RPMI7951 (cell line): ENCODE results near the gene POLR2A. TPM values are rescaled to one million over a fixed set of nuclear protein-coding genes. Genes with fewer than 3 reads are reported as not detected.
A peak's percentile ranks its signal among the peaks of the same experiment; 100 is the strongest.

ENCODE experiments used
- DNase-seq: peaks from one replicate; pipeline ENCODE4 v3.0.0-alpha.2; 2012; ENCODE audit warnings: low read depth
- total RNA-seq: library from RNA; depleted of rRNA; stranded (reverse); fragments of >200 nt; shearing (Covaris generic); gene quantifications from 2 replicates; pipeline ENCODE4 v1.2.3, GENCODE V29; 2014; rRNA removed

Gene POLR2A
- 15.4 and 22.3 TPM in 2 replicates for total RNA-seq

DNA sequence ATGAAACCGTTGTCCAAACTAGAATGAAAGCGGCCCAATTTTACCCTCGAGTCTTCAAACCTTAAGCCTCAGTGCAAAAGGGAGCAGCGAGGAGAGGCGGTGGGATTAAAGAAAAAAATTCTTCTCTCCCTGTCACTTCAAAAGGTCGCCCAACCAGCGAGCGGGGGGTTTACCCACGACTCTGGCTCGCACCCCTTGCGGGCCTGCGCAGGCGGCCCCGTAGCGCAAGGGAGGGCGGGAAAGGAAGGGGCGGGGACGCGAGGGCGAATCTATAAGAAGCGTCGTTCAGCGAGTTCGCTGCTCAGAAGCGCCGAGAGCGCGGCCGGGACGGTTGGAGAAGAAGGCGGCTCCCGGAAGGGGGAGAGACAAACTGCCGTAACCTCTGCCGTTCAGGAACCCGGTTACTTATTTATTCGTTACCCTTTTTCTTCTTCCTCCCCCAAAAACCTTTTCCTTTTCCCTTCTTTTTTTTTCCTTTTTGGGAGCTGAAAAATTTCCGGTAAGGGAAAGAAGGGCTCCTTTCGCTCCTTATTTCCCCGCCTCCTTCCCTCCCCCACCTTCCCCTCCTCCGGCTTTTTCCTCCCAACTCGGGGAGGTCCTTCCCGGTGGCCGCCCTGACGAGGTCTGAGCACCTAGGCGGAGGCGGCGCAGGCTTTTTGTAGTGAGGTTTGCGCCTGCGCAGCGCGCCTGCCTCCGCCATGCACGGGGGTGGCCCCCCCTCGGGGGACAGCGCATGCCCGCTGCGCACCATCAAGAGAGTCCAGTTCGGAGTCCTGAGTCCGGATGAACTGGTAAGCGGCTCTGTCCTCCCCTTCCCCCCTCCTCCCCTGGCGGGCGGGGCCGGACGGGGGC, at the start of gene POLR2A:
POLR2A (plus strand) TSS at position 300 of the 852 bp plus-strand sequence.
- DNase-seq: peak; percentile 96

DNA sequence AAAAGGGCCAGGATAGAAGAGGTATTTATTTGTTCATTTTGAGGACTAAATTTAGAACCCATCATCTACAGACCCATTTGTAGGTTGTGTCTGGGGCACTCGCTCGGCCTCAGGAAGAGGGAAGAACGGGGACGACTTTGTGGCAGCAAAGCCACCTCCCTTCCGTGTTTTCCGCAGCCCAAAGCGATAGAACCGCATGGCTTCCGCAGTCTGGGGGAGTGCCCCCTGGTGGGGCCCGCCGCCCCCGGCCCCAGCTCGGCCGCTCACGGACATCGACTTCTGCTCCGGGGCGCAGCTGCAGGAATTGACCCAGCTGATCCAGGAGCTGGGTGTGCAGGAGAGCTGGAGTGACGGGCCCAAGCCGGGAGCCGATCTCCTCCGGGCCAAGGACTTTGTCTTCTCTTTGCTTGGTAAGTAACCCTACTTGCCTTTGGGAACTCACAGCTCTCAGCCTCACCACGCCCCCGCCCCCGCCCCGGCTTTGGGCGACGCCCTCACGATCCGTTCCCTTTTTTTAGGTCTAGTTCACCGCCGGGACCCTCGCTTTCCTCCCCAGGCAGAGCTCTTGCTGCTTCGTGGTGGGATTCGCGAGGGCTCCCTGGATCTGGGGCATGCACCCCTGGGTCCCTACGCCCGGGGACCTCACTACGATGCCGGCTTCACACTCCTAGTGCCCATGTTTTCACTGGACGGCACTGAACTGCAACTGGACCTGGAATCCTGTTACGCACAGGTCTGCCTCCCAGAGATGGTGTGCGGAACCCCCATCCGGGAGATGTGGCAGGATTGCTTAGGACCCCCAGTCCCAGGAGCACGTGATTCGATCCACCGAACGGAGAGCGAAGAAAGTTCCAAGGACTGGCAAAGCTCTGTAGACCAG, 48.2 kb upstream of the POLR2A start:
- peak; percentile 34 for DNase-seq

DNA sequence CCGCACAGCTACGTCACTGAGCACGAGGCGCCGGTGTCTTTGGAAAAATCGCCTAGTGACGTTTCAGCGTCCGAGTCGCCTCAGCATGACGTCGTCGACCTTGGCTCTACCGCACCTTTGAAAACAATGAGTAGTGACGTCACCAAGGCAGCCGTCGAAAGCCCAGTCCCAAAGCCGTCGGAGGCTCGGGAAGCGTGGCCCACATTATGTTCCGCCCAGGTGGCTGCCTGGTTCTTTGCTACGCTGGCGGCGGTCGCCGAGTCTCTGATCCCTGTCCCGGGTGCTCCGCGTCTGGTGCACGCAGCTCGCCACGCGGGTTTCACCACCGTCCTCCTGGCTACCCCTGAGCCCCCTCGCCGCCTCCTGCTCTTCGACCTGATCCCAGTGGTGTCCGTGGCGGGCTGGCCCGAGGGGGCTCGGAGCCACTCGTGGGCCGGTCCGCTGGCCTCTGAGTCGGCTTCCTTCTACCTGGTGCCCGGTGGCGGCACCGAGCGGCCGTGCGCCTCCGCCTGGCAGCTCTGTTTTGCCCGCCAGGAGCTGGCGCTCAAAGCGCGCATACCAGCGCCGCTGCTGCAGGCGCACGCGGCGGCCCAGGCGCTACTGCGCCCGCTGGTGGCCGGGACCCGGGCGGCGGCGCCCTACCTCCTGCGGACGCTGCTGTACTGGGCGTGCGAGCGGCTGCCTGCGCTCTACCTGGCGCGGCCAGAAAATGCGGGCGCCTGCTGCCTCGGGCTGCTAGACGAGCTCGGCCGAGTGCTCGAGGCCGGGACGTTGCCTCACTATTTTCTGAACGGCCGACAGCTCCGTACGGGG, 47.4 kb upstream of the POLR2A start:
- peak; percentile 61 for DNase-seq

DNA sequence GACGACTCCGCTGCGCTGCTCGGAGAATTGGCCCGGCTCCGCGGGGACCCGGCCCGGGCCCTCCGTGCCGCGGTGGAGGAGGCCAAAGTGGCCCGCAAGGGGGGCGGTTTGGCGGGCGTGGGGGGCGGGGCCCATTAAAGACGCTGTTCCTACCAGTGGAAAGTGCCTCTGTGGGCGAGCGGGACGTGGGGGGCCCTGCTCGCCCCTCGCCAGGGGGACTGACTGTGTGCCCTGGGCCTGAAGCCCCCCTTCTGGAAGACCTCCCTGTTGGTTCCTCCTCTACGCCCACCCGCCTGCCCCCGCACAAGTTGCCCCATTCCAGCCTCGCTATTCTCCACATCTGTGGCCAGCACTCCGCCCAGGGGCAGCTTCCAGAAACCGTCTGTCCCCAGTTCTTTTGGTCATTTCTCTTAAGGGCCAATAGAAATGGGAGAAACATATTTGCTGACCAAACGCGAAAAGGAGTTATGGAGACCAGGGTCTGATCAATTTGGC, 46.8 kb upstream of the POLR2A start:
- no peak for DNase-seq

DNA sequence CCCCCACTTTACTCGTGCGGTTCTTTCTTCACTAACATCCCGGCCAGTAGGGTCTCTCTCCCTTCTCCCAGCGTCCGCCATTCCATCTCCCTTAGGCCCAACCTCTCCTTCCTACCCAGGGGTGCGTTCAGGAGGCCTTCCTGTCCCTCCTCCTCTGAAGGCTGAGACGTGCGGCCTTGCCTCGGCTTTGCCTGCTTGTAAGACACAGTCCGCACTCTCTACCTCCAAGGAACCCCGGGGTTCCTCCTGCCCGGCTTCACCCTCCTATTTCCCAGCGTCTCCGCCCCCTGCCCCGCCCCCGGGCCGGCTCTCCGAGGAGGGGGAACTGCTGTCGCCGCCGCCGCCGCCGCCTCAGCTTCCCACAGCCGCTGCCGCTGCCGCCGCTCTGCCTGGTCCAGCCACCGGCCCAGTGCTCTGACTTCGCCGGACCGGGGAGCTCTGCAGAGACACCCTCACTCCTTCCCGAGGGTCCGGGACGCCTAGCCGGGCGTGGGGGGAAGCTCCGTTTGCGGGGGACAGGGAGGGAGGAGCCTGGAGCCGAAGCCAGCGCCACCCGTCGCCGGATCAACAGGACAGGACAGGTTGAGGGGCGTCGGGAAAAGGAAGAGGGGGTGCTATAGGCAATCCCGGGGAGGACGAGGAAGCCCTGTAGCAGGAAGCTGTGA, 46.1 kb upstream of the POLR2A start:
- DNase-seq: no peak

DNA sequence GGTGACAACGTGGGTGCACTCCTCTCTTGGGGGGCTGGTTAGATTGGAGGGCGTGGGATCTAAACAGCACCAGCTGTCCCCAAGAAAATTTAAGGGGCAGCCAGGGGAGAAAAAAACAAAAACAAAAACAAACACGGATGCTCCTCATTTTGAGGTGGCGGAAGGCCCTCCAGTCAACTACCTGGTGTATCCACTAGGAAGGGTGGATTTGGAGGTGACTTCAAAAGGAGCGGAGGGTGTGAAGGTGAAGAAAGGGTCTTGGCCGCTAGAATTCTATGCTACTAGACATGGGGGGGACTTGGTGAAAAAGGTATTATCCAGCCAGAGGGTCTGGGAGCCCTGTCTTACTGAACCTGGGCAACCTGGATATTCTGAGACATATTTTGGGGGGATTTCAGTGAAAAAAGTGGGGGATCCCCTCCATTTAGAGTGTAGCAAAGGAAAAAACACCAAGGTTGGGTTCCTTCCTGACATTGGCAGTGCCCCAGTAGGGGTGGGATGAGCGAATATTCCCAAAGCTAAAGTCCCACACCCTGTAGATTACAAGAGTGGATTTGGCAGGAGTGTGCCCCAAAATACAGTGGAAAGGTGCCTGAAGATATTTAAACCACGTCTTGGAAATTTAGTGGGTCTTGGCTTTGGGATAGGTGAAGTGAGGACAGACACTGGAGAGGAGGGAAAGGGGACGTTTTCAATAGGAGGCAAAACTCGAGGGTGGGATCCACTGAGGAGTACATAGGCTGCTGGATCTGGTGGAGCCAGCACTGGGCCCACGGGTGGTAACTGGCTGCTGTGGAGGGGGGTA, 45.3 kb upstream of the POLR2A start:
- DNase-seq: no peak

DNA sequence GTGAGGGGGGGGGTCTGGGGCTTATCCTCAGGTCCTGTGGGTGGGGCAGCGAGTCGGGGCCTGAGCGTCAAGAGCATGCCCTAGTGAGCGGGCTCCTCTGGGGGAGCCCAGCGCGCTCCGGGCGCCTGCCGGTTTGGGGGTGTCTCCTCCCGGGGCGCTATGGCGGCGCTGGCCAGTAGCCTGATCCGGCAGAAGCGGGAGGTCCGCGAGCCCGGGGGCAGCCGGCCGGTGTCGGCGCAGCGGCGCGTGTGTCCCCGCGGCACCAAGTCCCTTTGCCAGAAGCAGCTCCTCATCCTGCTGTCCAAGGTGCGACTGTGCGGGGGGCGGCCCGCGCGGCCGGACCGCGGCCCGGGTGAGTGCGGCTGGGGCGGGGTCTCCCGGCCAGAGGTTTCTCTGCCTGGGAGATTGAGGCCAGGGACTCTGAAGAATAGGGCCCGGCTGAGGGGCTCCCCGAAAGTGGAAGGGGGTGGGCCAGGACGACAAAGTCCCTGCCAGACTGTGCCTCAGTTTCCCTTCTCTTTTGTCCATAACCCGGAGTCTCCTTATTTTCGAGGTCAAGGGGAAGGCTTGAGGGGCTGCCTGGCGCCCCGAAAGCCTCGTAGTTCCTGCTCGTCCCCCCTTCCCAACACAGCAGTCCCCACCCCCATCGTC, 44.6 kb upstream of the POLR2A start, which contains the start of gene FGF11:
FGF11 (plus strand) TSS at position 51 of the 651 bp plus-strand sequence; CDS start at position 160, 109 bp downstream.
- no peak for DNase-seq

DNA sequence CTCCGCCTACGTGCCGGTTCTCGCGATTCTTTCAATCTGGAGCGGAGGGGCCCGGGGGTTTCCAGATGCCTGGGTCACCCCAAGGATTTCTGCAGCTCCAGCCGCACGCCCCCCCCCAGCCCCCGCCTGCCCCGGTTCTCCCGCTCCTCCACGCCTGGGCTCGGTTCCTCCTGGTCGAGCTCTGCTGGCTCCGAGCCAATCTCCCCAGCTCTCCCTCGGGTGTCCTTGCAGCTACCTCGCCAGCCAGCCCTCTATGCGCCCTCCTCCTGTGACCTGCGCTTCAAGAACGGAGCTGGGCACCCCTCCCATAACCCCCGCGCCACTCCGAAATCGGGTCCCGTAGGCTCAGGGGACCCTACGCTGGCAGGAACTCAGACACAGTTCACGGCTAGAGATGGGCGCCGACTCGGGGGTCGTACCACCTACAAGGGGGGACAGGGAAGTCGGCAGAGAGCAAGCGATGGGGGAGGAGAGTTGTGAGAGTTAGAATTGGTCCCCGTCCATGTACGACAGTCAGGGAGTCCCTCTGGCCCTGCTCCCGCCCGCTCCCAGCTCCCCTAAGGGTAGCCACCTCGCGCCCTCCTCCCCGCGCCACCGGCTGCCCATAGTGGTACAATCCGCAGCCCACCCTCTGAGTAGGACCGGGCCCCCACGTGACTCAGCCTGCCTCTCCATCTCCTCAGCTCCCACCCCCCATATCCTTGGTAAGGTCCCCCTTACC, 43.9 kb upstream of the POLR2A start:
- DNase-seq: peak; percentile 37

DNA sequence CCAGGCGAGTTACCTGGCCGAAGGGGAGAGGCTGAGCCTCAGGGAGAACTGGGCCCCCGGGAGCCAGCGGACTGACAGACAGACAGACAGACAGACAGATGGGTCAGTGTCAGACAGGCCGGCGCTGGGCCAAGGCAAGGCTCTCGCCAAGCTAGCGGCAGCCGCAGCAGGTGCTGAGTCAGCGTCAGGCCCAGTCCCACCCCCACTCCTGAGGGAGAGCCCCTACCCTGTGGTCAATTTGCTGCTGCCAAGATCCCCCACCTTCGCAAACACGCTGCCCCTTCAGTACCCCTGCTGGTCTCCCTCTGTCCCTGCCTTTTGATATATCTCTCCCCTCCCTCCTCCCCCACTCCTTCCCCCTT, 43.4 kb upstream of the POLR2A start:
- peak; percentile 37 for DNase-seq

DNA sequence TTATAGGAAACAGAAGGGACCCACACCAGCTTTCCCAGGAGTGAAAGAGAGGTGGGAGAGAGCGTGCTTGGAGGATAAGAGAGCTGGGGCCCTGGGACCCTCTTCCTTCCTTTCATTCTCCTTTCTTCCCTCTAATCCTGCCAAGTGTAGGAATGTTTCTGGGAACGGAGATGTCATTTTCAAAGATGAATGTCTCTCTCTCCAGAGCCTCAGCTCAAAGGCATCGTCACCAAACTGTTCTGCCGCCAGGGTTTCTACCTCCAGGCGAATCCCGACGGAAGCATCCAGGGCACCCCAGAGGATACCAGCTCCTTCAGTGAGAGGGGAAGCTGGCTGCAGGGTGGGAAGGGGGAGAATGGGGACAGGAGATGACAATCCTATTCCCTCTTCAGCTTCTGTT, 42.9 kb upstream of the POLR2A start:
- DNase-seq: no peak

DNA sequence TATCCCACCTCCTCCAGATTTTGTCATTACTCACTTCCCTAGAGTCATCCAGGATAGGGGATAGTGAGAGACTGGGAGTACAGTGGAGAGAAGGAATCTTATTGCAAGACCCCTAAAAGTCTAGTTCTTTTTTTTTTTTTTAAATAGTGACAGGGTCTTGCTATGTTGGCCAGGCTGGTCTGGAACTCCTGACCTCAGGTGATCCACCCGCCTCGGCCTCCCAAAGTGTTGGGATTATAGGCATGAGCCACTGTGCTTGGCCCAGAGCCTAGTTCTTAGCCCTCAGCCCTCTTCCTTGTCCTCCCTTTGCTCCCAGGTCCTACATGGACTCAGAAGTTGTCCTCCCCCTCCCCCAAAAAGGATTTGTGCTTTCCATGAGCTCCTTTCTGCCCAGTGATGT, 42.0 kb upstream of the POLR2A start:
- DNase-seq: no peak

DNA sequence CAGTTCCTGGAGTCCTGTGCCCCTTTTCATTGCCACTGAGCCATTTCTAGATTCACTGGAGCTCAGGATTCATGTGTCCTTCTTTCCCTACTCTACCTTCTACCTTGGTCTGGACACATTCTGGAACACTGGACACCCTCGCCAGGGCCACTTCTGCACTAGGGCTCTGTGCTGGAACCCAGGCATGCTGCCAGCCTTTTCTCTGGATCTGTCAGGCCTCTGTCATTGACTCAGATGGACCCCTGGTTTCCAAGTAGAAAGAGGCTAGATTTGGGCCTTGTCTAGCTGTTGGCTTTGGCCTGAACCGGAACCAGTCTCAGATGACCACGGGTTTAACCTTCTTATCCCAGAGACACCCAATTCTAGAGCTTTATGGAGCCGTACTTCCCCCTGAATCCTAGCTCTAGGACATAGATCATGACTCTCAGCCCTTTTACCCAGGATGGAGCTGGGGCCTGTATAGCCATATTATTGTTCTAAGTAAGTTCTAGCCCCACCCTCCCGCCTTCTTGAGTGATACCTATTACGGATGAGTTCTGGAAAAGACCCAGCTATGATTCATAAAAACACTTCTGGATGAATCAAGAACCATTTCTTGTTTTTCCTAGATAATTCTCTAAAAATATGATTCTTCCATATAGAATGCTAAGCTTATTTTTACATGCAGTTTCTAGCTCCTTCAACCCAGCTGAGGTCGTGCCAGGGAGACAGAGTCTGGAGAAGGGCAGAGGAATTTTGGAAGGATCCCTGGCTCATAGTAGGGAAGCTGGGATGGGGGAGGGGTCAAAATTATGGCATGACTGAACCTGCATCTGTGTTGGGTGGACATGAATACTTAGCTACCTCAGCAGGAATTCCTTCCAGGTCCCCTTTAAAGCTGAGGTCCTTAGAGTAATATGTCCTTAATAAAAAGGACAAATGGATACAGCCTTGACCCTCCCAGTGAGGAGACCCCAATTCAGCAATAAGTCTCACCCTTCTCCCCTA, 40.4 kb upstream of the POLR2A start:
- DNase-seq: no peak

DNA sequence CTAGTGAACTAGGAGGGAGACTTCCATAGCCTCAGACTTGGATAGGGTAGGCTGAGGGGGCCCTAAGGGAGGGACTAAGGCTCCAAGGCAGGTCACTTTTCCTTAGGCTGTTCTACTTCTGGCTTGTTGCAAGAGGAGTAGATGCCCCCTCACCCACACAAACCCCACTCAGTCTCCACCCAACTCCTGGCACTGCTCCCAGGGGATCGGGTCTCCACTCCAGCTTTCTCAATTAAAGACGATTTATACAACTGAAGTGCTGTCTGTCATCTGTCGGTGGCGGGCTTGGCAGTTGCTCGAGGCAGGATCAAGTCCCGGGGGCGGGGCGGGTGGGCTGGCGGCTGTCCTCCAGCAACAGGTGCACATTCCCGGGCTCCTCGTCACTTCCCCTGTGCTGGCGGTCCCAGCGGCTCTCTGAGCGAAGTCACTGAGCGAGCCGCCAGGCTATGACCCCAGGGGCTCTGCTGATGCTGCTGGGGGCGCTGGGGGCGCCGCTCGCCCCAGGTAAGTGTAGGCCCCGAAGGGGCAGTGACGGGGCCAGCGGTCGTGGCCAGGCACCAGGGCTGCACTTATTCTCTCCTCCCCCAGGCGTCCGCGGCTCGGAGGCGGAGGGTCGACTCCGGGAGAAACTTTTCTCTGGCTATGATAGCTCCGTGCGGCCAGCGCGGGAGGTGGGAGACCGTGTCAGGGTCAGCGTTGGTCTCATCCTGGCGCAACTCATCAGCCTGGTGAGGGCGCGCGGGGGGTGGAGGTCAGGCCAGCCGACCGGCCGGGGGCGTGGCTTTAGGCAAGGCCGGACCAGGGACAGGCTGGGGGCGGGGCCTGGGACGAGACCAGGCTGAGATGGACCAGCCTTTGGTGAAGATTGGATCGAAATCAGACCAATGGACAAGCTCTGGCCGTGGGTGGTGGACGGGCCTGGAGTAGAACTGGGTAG, 39.2 kb upstream of the POLR2A start, which contains the start of gene CHRNB1:
CHRNB1 (plus strand) TSS at position 380 of the 937 bp plus-strand sequence; CDS start at position 447, 67 bp downstream.
- DNase-seq: peak; percentile 61

DNA sequence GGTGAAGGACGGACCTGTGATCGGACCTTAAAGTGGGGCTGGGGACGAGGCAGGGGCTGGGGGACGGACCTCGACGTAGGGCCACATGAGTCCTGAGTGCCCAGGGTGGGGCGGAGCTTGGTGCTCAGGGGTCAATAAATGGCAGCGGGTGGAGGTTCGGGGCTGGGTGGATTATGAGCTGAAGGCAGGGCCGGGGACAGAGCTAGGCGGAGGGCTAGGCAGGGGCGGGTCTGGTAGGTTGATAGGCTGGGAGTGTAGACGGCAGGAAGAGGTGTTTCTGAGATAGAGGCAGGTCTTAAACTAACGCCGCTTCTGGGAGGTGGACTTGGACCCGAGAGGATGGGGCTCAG, 38.6 kb upstream of the POLR2A start:
- DNase-seq: no peak

DNA sequence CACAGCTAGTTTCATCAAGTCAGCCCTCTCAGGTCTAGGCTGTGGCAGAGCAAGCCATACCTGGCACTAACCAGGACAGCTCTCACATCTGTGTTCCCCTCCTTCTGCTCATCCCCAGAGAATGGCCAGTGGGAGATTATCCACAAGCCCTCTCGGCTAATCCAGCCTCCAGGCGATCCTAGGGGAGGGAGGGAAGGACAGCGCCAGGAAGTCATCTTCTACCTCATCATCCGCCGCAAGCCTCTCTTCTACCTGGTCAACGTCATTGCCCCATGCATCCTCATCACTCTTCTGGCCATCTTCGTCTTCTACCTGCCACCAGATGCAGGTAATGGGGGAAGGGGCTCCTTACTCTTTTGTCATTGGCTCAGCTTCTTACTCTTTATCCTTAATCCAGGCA, 35.7 kb upstream of the POLR2A start:
- no peak for DNase-seq

DNA sequence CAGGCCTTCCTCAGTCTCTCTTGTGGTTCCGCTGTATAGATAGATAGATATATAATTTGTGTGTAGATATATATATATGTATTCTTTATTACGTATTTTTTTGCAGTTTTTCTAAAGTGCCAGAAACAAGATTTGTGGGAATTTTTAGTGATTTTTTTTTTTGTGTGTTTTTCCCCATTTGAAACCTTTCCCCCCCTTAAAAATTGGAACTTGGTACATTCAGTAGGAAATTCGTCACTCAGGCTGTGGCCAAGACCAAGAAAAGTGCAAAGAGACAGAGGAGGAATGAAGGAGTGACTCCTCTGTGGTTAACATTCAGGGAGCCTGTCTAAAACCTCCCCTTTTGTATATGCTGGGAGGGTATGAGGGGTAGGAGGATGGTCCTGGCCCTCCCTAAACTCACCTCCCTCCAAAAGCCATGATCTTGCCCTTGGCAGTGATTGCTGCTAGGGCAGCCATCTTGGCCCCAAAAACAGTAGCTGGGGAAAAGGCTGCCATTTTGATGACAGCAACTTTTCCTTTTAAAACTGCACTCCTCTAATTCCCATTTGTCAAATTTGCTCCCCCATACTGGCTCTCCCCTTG, 24.1 kb upstream of the POLR2A start:
- no peak for DNase-seq
